Measurements from ENCODE around the gene RBM12. TPM values are rescaled to one million over a fixed set of nuclear protein-coding genes. Genes with fewer than 3 reads are reported as not detected.

RBM12 gene
- total and polyA plus RNA-seq, 4 donors = 3.4 to 20.0 (median 15.8) TPM

- Histone ChIP-seq H3K9me3 (ENCODE audit: control insufficient read depth in 4 of 4, low read length in 3 of 4) (no peaks in the 10 kb centered on the region), H3K4me3 (ENCODE audit: low read depth in 1 of 3, low read length in 3 of 3) (no peak overlapping the region), H3K4me1 (ENCODE audit: control insufficient read depth in 4 of 4, insufficient read depth in 4 of 4, low read length in 3 of 4) (no peaks in the 10 kb centered on the region), H3K27ac (ENCODE audit: low read depth in 1 of 2, low read length in 2 of 2) (no peak overlapping the region), H3K9ac (ENCODE audit: low read depth in 1 of 2, low read length in 2 of 2) (no peak overlapping the region), H3K36me3 (ENCODE audit: control insufficient read depth in 4 of 4, insufficient read depth in 3 of 4, low read depth in 1 of 4, low read length in 3 of 4) (peaks cover 15 to 90% (median 85%) of the 10 kb centered on the region in 4 donors), H3K27me3 (ENCODE audit: control insufficient read depth in 4 of 4, insufficient read depth in 4 of 4, low read length in 3 of 4) (no peaks in the 10 kb centered on the region)
- TF ChIP-seq CTCF (IDR thresholded peaks at IDR 0.05; ENCODE audit: low read depth, low read length, missing input control) (no peak), YY1 (IDR thresholded peaks at IDR 0.05) (no peak), MAX (IDR thresholded peaks at IDR 0.05) (no peak), GABPA (IDR thresholded peaks at IDR 0.05 in 1 of 2, conservative IDR thresholded peaks at IDR 0.05 in 1 of 2) (no peak), REST (IDR thresholded peaks at IDR 0.05) (no peak), SP1 (IDR thresholded peaks at IDR 0.05) (no peak), FOXA2 (IDR thresholded peaks at IDR 0.05) (no peak), EGR1 (IDR thresholded peaks at IDR 0.05; ENCODE audit: low read depth in 2 of 2) (no peak), HNF4G (IDR thresholded peaks at IDR 0.05) (no peak), ZBTB33 (IDR thresholded peaks at IDR 0.05) (no peak), HNF4A (conservative IDR thresholded peaks at IDR 0.05) (no peak), FOXA1 (IDR thresholded peaks at IDR 0.05) (no peak), RXRA (IDR thresholded peaks at IDR 0.05) (no peak), ATF3 (IDR thresholded peaks at IDR 0.05) (no peak), TAF1 (conservative IDR thresholded peaks at IDR 0.05) (no peak)
- WGBS = 85% methylated on average over 6 of the region's 6 CpGs
- no peak for DNase-seq (ENCODE audit: low spot score)
Measured at GRCh38 chr20:35711588-35712209, 47.0 kb upstream of the RBM12 start.

All from liver (tissue), 9 donors.